Endothelial cell (in vitro differentiated cells): ENCODE measurements around the gene C13orf46. TPM values are rescaled to one million over a fixed set of nuclear protein-coding genes. Genes with fewer than 3 reads are reported as not detected.
A peak's percentile ranks its signal among the peaks of the same experiment; 100 is the strongest.

Experiments used
- DNase-seq: peaks from one replicate; pipeline ENCODE4 v3.0.0; 2021; ENCODE audit warnings: low spot score
- H3K27ac Mint-ChIP-seq: one replicate; pipeline ENCODE4 v1.8.0; 2021; ENCODE audit warnings: mixed read lengths, inconsistent platforms; ENCODE audit not compliant: unreplicated experiment
- H3K27me3 Mint-ChIP-seq: one replicate; pipeline ENCODE4 v1.8.0; 2021; ENCODE audit warnings: mild to moderate bottlenecking, moderate library complexity, mixed read lengths, inconsistent platforms; ENCODE audit not compliant: unreplicated experiment
- H3K36me3 Mint-ChIP-seq: one replicate; pipeline ENCODE4 v1.8.0; 2021; ENCODE audit warnings: mild to moderate bottlenecking, low read depth, mixed read lengths, inconsistent platforms; ENCODE audit not compliant: unreplicated experiment
- H3K4me1 Mint-ChIP-seq: one replicate; pipeline ENCODE4 v1.8.0; 2021; ENCODE audit warnings: mild to moderate bottlenecking, mixed read lengths, inconsistent platforms; ENCODE audit not compliant: unreplicated experiment
- H3K4me3 Mint-ChIP-seq: one replicate; pipeline ENCODE4 v1.8.0; 2021; ENCODE audit warnings: mild to moderate bottlenecking, mixed read lengths, inconsistent platforms; ENCODE audit not compliant: unreplicated experiment
- H3K9me3 Mint-ChIP-seq: one replicate; pipeline ENCODE4 v1.8.0; 2021; ENCODE audit warnings: mixed read lengths, inconsistent platforms; ENCODE audit not compliant: unreplicated experiment
- total RNA-seq: library from RNA; stranded (reverse); fragmentation: NEBNext Ultra II Directional; extraction: Animal tissue kit (Norgen Biotek cat#: 25700); gene quantifications from one replicate; pipeline ENCODE4 v1.2.1, GENCODE V29; 2021; ENCODE audit not compliant: unreplicated experiment
- TF ChIP-seq, protein P1 (sequence below): fragments of 200-600 bp; sonication (generic); IDR thresholded peaks from one replicate; pipeline ENCODE4 v1.5.0; 2021; ENCODE audit warnings: antibody characterized with exemption; ENCODE audit not compliant: unreplicated experiment

C13orf46 gene
- total RNA-seq, 1 donor from 2014 or later = 1.5 TPM

DNA sequence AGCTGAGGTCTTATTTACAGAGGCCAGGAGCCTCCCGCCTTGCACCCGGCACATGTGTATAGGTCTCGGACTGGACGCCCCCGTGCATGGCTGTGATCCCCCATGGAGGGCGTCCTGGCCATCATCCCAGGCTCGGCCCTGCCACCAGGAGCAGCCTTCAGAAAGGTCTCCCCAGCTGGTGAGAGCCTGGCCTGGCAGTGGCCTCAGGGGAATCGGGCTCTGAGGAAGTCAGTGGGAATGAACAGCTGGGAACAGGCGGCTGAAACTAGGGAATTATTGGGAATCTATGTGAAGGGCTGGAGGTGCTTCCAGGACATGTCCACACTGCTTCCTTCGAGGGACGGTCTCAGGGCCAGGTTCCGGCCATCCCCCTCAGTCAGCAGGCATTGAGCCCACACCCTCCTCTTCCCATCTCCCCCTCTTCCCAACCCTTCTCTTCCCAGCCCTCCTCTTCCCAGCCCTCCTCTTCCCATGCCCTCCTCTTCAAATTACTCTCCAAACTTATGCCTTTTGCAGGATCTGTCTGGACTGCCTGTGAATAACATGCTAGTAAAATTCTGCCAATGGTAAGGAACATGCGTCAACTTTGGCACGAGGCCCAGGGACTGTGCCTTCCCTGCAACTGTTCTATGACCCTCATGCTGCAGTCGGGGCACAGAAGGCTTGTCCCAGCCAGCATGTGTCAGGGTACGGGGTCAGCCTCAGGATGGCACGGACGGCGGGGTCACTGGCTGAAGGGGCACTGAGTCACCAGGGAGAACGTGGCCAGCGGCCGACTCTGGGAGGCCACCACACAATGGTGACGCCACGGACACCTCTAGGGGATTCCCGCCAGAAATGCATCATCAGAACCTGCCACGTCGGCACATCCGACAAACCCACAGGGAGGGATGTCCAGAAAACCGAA, 24.2 kb upstream of the C13orf46 start:
- Mint-ChIP-seq H3K27ac (peak overlapping the region; percentile 61), H3K4me1 (no peaks in the 10 kb centered on the region), H3K9me3 (no peaks in the 10 kb centered on the region), H3K4me3 (no peak overlapping the region), H3K27me3 (peaks cover 8% of the 10 kb centered on the region), H3K36me3 (peaks cover 23% of the 10 kb centered on the region)
- TF ChIP-seq, protein P1, sequence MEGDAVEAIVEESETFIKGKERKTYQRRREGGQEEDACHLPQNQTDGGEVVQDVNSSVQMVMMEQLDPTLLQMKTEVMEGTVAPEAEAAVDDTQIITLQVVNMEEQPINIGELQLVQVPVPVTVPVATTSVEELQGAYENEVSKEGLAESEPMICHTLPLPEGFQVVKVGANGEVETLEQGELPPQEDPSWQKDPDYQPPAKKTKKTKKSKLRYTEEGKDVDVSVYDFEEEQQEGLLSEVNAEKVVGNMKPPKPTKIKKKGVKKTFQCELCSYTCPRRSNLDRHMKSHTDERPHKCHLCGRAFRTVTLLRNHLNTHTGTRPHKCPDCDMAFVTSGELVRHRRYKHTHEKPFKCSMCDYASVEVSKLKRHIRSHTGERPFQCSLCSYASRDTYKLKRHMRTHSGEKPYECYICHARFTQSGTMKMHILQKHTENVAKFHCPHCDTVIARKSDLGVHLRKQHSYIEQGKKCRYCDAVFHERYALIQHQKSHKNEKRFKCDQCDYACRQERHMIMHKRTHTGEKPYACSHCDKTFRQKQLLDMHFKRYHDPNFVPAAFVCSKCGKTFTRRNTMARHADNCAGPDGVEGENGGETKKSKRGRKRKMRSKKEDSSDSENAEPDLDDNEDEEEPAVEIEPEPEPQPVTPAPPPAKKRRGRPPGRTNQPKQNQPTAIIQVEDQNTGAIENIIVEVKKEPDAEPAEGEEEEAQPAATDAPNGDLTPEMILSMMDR = no peak
- no peak for DNase-seq

DNA sequence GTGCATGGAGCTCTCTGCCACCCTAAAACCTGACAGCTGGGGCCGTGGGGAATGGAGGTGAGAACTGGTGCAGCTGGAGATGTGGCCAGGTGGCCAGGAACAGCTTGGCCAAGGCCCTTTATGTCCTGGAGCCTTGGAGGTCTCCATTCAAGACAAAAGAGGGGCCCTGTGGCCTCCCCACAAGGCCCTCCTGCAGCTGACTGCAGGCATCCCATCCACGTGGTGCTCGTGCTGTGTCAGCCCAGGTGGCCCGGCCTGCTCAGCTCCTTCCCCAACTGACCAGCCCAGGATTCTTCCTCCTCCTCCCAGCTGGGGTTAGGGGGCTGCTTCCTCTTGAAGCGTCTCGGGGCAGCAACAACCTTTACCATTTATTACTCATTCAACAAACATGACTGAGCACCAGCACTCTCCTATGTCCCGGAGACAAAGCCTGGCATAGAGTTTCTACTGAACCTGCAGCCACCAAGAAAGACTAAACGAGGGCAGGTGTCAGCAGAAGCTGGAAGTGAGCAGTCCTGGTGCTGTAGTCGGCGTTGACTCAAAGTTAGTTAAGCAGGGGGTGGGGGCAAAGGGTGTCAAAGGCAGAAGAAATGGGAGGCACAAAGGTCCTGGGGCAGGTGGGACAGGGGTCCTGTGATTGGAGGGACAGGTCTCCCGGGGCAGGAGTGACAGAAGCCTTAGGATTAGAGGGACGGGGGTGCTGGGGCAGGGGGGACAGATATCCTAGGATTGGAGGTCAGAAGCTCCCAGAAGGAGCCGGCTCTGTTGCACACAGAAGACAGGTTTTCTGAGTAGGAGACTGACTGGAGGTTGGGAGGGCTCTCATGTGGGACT, 23.3 kb upstream of the C13orf46 start:
- TF ChIP-seq, protein P1 = no peak
- Mint-ChIP-seq H3K27ac (no peak overlapping the region), H3K4me1 (no peaks in the 10 kb centered on the region), H3K9me3 (no peaks in the 10 kb centered on the region), H3K4me3 (no peak overlapping the region), H3K36me3 (peaks cover 26% of the 10 kb centered on the region), H3K27me3 (peaks cover 8% of the 10 kb centered on the region)
- DNase-seq = no peak

DNA sequence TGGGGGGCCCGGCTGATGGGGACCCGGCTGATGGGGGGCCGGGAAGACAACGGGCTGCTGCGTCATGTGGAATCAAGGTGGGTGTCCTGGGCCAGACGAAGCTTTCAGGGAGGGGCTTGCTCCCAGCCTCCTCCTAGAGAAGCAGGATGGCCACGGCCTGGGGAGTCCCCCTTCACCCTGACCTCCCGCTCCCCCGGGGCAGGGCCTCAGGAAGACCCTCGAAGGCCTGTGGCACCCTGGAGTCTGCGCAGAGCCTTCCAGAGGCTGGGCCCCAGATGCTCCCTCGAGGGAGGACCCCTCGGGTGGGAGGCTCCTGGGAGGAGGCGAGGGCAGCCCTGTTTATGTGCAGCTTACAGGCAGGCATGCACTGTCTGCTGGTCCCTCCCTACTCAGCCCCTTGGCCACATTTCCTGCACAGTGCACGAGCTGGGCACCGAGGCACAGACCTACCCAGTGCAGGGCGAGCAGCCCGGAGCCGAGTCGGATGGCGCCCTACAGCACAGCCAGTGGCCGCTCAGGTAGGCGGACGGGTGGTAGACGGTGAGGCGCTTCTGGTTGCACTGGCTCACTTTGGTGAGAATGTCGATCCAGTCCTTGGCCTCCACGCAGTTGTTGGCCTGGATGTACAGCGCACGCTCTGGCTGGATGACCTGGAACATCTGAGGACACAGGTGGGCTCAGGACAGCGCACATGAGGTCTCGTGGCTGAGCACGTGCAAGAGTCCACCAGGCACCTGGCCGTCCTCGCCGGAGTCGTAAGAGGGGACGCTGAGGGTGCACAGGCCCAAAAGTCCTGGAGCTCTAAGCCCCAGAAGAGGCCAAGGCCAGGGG, 22.4 kb upstream of the C13orf46 start:
- Mint-ChIP-seq H3K27ac (no peak overlapping the region), H3K9me3 (no peaks in the 10 kb centered on the region), H3K36me3 (peaks cover 31% of the 10 kb centered on the region), H3K4me1 (no peaks in the 10 kb centered on the region), H3K4me3 (no peak overlapping the region), H3K27me3 (peaks cover 12% of the 10 kb centered on the region)
- TF ChIP-seq, protein P1 = no peak
- DNase-seq = no peak

DNA sequence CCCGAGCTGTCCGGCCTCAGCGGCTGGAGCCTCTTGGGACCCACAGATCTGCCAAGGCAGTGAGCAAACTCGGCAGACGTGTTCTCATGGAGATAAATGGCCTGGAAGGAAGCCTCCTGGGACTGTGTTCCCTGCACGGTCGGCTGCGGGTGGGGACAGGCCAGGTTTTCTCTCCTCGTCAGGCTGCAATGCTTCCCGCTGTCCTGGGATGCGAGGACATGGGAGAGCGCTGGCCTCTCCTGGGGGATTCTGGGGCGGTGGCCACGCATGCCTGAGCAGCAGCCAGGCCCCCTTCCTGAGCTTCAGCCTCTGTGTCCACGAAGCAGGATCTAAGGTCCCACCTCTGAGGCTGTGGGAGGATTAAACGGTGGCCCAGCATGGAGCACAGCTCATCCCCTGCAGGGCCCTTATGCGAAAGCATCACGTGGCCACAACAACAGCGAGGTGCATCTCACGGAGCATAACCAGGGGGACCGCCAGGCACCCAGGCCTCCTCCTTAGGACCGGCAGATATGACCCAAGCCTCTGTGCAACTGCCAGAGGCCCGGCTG, 21.2 kb upstream of the C13orf46 start:
- no peak for DNase-seq
- Mint-ChIP-seq H3K36me3 (peaks cover 35% of the 10 kb centered on the region), H3K27ac (no peak overlapping the region)

More for the DNA sequence above, 21.2 kb upstream of the C13orf46 start:
- Mint-ChIP-seq H3K4me1 (no peaks in the 10 kb centered on the region), H3K27me3 (peaks cover 12% of the 10 kb centered on the region), H3K4me3 (no peak overlapping the region), H3K9me3 (no peaks in the 10 kb centered on the region)
- TF ChIP-seq, protein P1 = no peak
